ENCODE results near the gene BRWD1.

DNA sequence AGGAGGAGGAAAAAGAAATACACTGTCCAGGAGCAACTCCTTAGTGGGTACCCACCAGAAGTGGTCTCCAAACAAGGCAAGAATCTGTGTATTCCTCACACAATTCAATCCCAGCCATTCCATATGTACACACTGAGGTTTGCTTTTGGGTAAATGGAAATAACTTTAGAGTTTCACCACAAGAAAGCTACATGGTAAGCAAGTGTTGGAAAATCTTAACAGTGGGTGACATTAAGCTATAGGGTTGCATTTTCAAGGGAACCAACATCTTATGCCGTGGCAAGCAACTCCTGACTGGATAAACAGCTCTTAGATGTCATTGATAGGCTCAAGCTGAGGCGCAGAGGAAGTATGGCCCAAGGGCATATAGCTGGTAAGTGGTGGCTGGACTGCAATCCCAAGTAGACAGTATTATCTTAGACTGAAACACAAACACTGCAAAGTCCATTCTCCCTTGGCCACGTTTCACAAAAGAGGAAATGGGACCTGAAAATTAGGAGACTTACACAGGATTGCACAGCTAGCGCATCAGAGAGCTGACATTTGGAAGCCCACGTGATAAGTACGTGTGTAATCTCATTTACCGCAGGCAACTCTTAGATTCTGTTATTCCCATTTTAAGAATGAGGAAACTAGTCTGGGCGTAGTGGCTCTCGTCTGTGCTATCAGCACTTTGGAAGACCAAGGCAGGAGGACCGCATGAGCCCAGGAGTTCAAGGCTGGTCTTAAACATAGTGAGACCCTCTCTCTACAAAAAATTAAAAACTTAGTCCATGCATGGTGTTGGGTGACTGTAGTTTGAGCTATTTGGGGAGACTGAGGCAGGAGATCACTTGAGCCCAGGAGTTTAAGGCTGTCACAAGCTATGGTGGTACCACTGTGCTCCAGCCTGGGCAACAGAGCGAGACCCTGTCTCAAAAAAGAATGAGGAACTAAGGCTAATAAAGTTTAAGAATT, 4.0 kb upstream of the BRWD1 start:
- TF ChIP-seq CTCF (conservative IDR thresholded peaks at IDR 0.05 in 1 of 2, IDR thresholded peaks at IDR 0.05 in 1 of 2; ENCODE audit: low read depth in 1 of 2, low read length in 2 of 2), result no peak
- no peak for TF ChIP-seq EZH2 (IDR thresholded peaks at IDR 0.05; ENCODE audit: low read length, missing control alignments)

Measured in fibroblast of lung (primary cell).